Measurements from ENCODE around the gene OLA1. TPM values are rescaled to one million over a fixed set of nuclear protein-coding genes. Genes with fewer than 3 reads are reported as not detected.

The OLA1 gene
- polyA plus RNA-seq, 1 donor (not counting 4 experiments of a cell fraction or from before 2014, with no cell fraction given), result 217 TPM

GRCh38 chr2:174174741-174175140, 73.6 kb downstream of the OLA1 start:
- Histone ChIP-seq H2AFZ (ENCODE audit: control insufficient read depth, low read length) (no peak overlapping the region), H3K27ac (ENCODE audit: control insufficient read depth, insufficient read depth, low read length) (no peak overlapping the region), H3K79me2 (ENCODE audit: control insufficient read depth, insufficient read depth, low read length) (peaks cover 51% of the 10 kb centered on the region), H3K9me1 (ENCODE audit: control insufficient read depth, extremely low read depth, insufficient read depth, low read length) (no peaks in the 10 kb centered on the region), H3K4me2 (ENCODE audit: control insufficient read depth, extremely low read depth, insufficient read depth, low read depth, low read length) (no peak overlapping the region), H3K36me3 (ENCODE audit: control insufficient read depth in 2 of 2, extremely low read depth in 1 of 2, insufficient read depth in 2 of 2, low read length in 2 of 2) (peaks cover 3 to 7% of the 10 kb centered on the region in 2 experiments), H4K20me1 (ENCODE audit: control insufficient read depth, extremely low read depth, insufficient read depth, low read length) (no peaks in the 10 kb centered on the region), H3K27me3 (ENCODE audit: control insufficient read depth, extremely low read depth, insufficient read depth, low read length) (no peaks in the 10 kb centered on the region), H3K4me1 (ENCODE audit: control insufficient read depth, extremely low read depth, insufficient read depth, low read length) (peaks cover 20% of the 10 kb centered on the region), H3K4me3 (ENCODE audit: control insufficient read depth in 2 of 3, extremely low read depth in 1 of 3, insufficient read depth in 2 of 3, low read depth in 1 of 3, low read length in 3 of 3) (no peak overlapping the region), H3K9ac (ENCODE audit: control insufficient read depth, extremely low read depth, insufficient read depth, low read length) (no peak overlapping the region), H3K9me3 (ENCODE audit: control insufficient read depth, low read depth, low read length) (no peaks in the 10 kb centered on the region)
- DNase-seq (ENCODE audit: low read depth, low spot score) (no peak), FAIRE-seq (no peak)
- TF ChIP-seq CTCF (optimal IDR thresholded peaks at IDR 0.05 in 1 of 3, IDR thresholded peaks at IDR 0.05 in 1 of 3, conservative IDR thresholded peaks at IDR 0.05 in 1 of 3; ENCODE audit: extremely low read depth in 1 of 3, insufficient read depth in 2 of 3, low read length in 3 of 3), result no peak
- no peak for TF ChIP-seq EZH2 (IDR thresholded peaks at IDR 0.05; ENCODE audit: low read length)
- dilution Hi-C loops (cut with MboI; ENCODE audit: extremely low pct_ligation_motif_present, low sequenced_read_pairs), result no loop called here

GRCh38 chr2:174172802-174173355, 75.5 kb downstream of the OLA1 start:
- TF ChIP-seq CTCF (optimal IDR thresholded peaks at IDR 0.05 in 1 of 3, IDR thresholded peaks at IDR 0.05 in 1 of 3, conservative IDR thresholded peaks at IDR 0.05 in 1 of 3; ENCODE audit: extremely low read depth in 1 of 3, insufficient read depth in 2 of 3, low read length in 3 of 3), result no peak
- peaks cover 66% of the 10 kb centered on the region for H3K79me2 ChIP-seq (ENCODE audit: control insufficient read depth, insufficient read depth, low read length)
- FAIRE-seq, result no peak

More at GRCh38 chr2:174172802-174173355, 75.5 kb downstream of the OLA1 start:
- Histone ChIP-seq H2AFZ (ENCODE audit: control insufficient read depth, low read length) (no peak overlapping the region), H3K9me3 (ENCODE audit: control insufficient read depth, low read depth, low read length) (peaks cover 1% of the 10 kb centered on the region), H3K4me2 (ENCODE audit: control insufficient read depth, extremely low read depth, insufficient read depth, low read depth, low read length) (no peak overlapping the region), H3K36me3 (ENCODE audit: control insufficient read depth in 2 of 2, extremely low read depth in 1 of 2, insufficient read depth in 2 of 2, low read length in 2 of 2) (peaks cover 3 to 7% of the 10 kb centered on the region in 2 experiments), H3K4me3 (ENCODE audit: control insufficient read depth in 2 of 3, extremely low read depth in 1 of 3, insufficient read depth in 2 of 3, low read depth in 1 of 3, low read length in 3 of 3) (no peak overlapping the region), H3K9me1 (ENCODE audit: control insufficient read depth, extremely low read depth, insufficient read depth, low read length) (no peaks in the 10 kb centered on the region), H3K4me1 (ENCODE audit: control insufficient read depth, extremely low read depth, insufficient read depth, low read length) (peaks cover 16% of the 10 kb centered on the region), H3K27me3 (ENCODE audit: control insufficient read depth, extremely low read depth, insufficient read depth, low read length) (no peaks in the 10 kb centered on the region), H3K9ac (ENCODE audit: control insufficient read depth, extremely low read depth, insufficient read depth, low read length) (no peak overlapping the region), H4K20me1 (ENCODE audit: control insufficient read depth, extremely low read depth, insufficient read depth, low read length) (no peaks in the 10 kb centered on the region), H3K27ac (ENCODE audit: control insufficient read depth, insufficient read depth, low read length) (no peak overlapping the region)
- DNase-seq (ENCODE audit: low read depth, low spot score), result no peak
- dilution Hi-C loops (cut with MboI; ENCODE audit: extremely low pct_ligation_motif_present, low sequenced_read_pairs), result no loop called here

Measured in keratinocyte (primary cell).